ENCODE measurements around the gene TRPM7. TPM values are rescaled to one million over a fixed set of nuclear protein-coding genes. Genes with fewer than 3 reads are reported as not detected.
A peak's percentile ranks its signal among the peaks of the same experiment; 100 is the strongest.

The TRPM7 gene
- total and polyA plus RNA-seq, 7 experiments from 2014 or later, result 14.3 to 62.3 (median 36.5) TPM

- Histone ChIP-seq H3K27ac (ENCODE audit: low read depth, low read length) (no peak overlapping the region), H3K36me3 (ENCODE audit: control insufficient read depth in 2 of 3, insufficient read depth in 3 of 3, low read length in 3 of 3) (peaks cover 0 to 28% (median 4%) of the 10 kb centered on the region in 3 experiments), H3K4me1 (ENCODE audit: control insufficient read depth in 2 of 2, insufficient read depth in 2 of 2, low read length in 2 of 2) (no peaks in the 10 kb centered on the region), H3K4me3 (ENCODE audit: low read length) (no peak overlapping the region), H3K27me3 (ENCODE audit: control insufficient read depth in 2 of 2, insufficient read depth in 2 of 2, low read length in 2 of 2) (no peaks in the 10 kb centered on the region), H3K9me3 (ENCODE audit: control insufficient read depth in 2 of 3, low read length in 3 of 3) (no peaks in the 10 kb centered on the region)
- ATAC-seq, result no peak
- CTCF ChIA-PET, result no interaction called here
- intact Hi-C loops (cut with micrococcal nuclease), result loop anchor here in 1 of 2 donors (10.0 kb wide), 1 partner anchor 208 kb away; the partner anchor contains the start of gene GABPB1
- Mint-ChIP-seq H3K27me3 (no peaks in the 10 kb centered on the region), H3K4me1 (peaks cover 0 to 17% (median 4%) of the 10 kb centered on the region in 7 donors), H3K36me3 (peaks cover 12 to 37% (median 23%) of the 10 kb centered on the region in 5 donors), H3K9me3 (no peaks in the 10 kb centered on the region), H3K4me3 (peak overlapping the region in 1 of 10 donors; percentile 15), H3K27ac (peak overlapping the region in 8 of 9 donors; percentile 6 to 76 (median 36))
- POLR2A ChIA-PET, result no interaction called here
- DNase-seq, result no peak
Measured at GRCh38 chr15:50562735-50563640, 123.6 kb downstream of the TRPM7 start.

GRCh38 chr15:50558012-50558411 is 128.6 kb downstream of the TRPM7 start:
- CTCF ChIA-PET, result no interaction called here
- Mint-ChIP-seq H3K36me3 (peaks cover 8 to 29% (median 17%) of the 10 kb centered on the region in 5 donors), H3K9me3 (no peaks in the 10 kb centered on the region), H3K4me1 (peaks cover 1 to 31% (median 10%) of the 10 kb centered on the region in 7 donors), H3K27me3 (no peaks in the 10 kb centered on the region), H3K27ac (peak overlapping the region in 1 of 9 donors; percentile 51), H3K4me3 (no peak overlapping the region)
- POLR2A ChIA-PET, result no interaction called here
- Histone ChIP-seq H3K4me3 (ENCODE audit: low read length) (no peak overlapping the region), H3K27ac (ENCODE audit: low read depth, low read length) (no peak overlapping the region), H3K4me1 (ENCODE audit: control insufficient read depth in 2 of 2, insufficient read depth in 2 of 2, low read length in 2 of 2) (no peaks in the 10 kb centered on the region), H3K9me3 (ENCODE audit: control insufficient read depth in 2 of 3, low read length in 3 of 3) (no peaks in the 10 kb centered on the region), H3K36me3 (ENCODE audit: control insufficient read depth in 2 of 3, insufficient read depth in 3 of 3, low read length in 3 of 3) (peaks cover 0 to 17% (median 4%) of the 10 kb centered on the region in 3 experiments), H3K27me3 (ENCODE audit: control insufficient read depth in 2 of 2, insufficient read depth in 2 of 2, low read length in 2 of 2) (no peaks in the 10 kb centered on the region)
- intact Hi-C loops (cut with micrococcal nuclease), result no loop called here
- DNase-seq (no peak), ATAC-seq (no peak)

- no peaks in the 10 kb centered on the region for H3K9me3 Mint-ChIP-seq
- no peaks in the 10 kb centered on the region for H3K4me1 ChIP-seq (ENCODE audit: control insufficient read depth in 2 of 2, insufficient read depth in 2 of 2, low read length in 2 of 2)
- no peak overlapping the region for H3K27ac ChIP-seq (ENCODE audit: low read depth, low read length)
- peaks cover 0 to 8% (median 4%) of the 10 kb centered on the region in 3 experiments for H3K36me3 ChIP-seq (ENCODE audit: control insufficient read depth in 2 of 3, insufficient read depth in 3 of 3, low read length in 3 of 3)
- ATAC-seq (no peak), DNase-seq (no peak)
- H3K9me3 ChIP-seq (ENCODE audit: control insufficient read depth in 2 of 3, low read length in 3 of 3), result no peaks in the 10 kb centered on the region
- ChIA-PET CTCF (interaction anchor here (0.7 kb wide), 1 partner anchor 1681 kb away, joined by 3 read pairs; no protein-coding TSS in a partner anchor), POLR2A (no interaction called here)
- H3K4me3 ChIP-seq (ENCODE audit: low read length), result no peak overlapping the region
- H3K4me3 Mint-ChIP-seq, result peak overlapping the region in 1 of 10 donors; percentile 52
- peak overlapping the region in 4 of 9 donors; percentile 19 to 60 (median 30) for H3K27ac Mint-ChIP-seq
- H3K4me1 Mint-ChIP-seq, result peaks cover 1 to 23% (median 10%) of the 10 kb centered on the region in 7 donors
- intact Hi-C loops (cut with micrococcal nuclease), result no loop called here
- no peaks in the 10 kb centered on the region for H3K27me3 Mint-ChIP-seq
- H3K36me3 Mint-ChIP-seq, result peaks cover 3 to 20% (median 11%) of the 10 kb centered on the region in 5 donors
- H3K27me3 ChIP-seq (ENCODE audit: control insufficient read depth in 2 of 2, insufficient read depth in 2 of 2, low read length in 2 of 2), result no peaks in the 10 kb centered on the region
Measured at GRCh38 chr15:50556642-50557371, 129.8 kb downstream of the TRPM7 start.

- ChIA-PET POLR2A (no interaction called here), CTCF (no interaction called here)
- peaks cover 0 to 4% (median 0%) of the 10 kb centered on the region in 11 donors for H3K9me3 Mint-ChIP-seq
- Histone ChIP-seq H3K27ac (ENCODE audit: low read depth, low read length) (no peak overlapping the region), H3K9me3 (ENCODE audit: control insufficient read depth in 2 of 3, low read length in 3 of 3) (no peaks in the 10 kb centered on the region), H3K27me3 (ENCODE audit: control insufficient read depth in 2 of 2, insufficient read depth in 2 of 2, low read length in 2 of 2) (no peaks in the 10 kb centered on the region), H3K4me3 (ENCODE audit: low read length) (no peak overlapping the region), H3K4me1 (ENCODE audit: control insufficient read depth in 2 of 2, insufficient read depth in 2 of 2, low read length in 2 of 2) (no peaks in the 10 kb centered on the region), H3K36me3 (ENCODE audit: control insufficient read depth in 2 of 3, insufficient read depth in 3 of 3, low read length in 3 of 3) (no peaks in the 10 kb centered on the region)
- DNase-seq (no peak), ATAC-seq (no peak)
- H3K4me3 Mint-ChIP-seq, result no peak overlapping the region
- H3K27ac Mint-ChIP-seq, result no peak overlapping the region
- intact Hi-C loops (cut with micrococcal nuclease), result no loop called here
- H3K36me3 Mint-ChIP-seq, result peaks cover 0 to 16% (median 3%) of the 10 kb centered on the region in 5 donors
- peaks cover 1 to 16% (median 8%) of the 10 kb centered on the region in 7 donors for H3K4me1 Mint-ChIP-seq
- peaks cover 0 to 2% (median 0%) of the 10 kb centered on the region in 5 donors for H3K27me3 Mint-ChIP-seq
Measured at GRCh38 chr15:50552238-50552637, 134.4 kb downstream of the TRPM7 start.

- ChIA-PET POLR2A (no interaction called here), CTCF (no interaction called here)
- Mint-ChIP-seq H3K9me3 (peaks cover 0 to 4% (median 0%) of the 10 kb centered on the region in 11 donors), H3K4me1 (peaks cover 0 to 4% (median 0%) of the 10 kb centered on the region in 7 donors), H3K4me3 (no peak overlapping the region), H3K36me3 (peaks cover 0 to 6% (median 0%) of the 10 kb centered on the region in 5 donors), H3K27ac (no peak overlapping the region), H3K27me3 (peaks cover 0 to 9% (median 4%) of the 10 kb centered on the region in 5 donors)
- Histone ChIP-seq H3K4me3 (ENCODE audit: low read length) (no peak overlapping the region), H3K36me3 (ENCODE audit: control insufficient read depth in 2 of 3, insufficient read depth in 3 of 3, low read length in 3 of 3) (no peaks in the 10 kb centered on the region), H3K4me1 (ENCODE audit: control insufficient read depth in 2 of 2, insufficient read depth in 2 of 2, low read length in 2 of 2) (no peaks in the 10 kb centered on the region), H3K9me3 (ENCODE audit: control insufficient read depth in 2 of 3, low read length in 3 of 3) (no peaks in the 10 kb centered on the region), H3K27me3 (ENCODE audit: control insufficient read depth in 2 of 2, insufficient read depth in 2 of 2, low read length in 2 of 2) (no peaks in the 10 kb centered on the region), H3K27ac (ENCODE audit: low read depth, low read length) (no peak overlapping the region)
- DNase-seq (no peak), ATAC-seq (no peak)
- intact Hi-C loops (cut with micrococcal nuclease), result no loop called here
Measured at GRCh38 chr15:50549326-50549725, 137.3 kb downstream of the TRPM7 start.

GRCh38 chr15:50546566-50546965 is 140.0 kb downstream of the TRPM7 start, which contains the start of gene USP50:
USP50 (minus strand) TSS chr15:50546666; CDS start chr15:50546525, 141 bp downstream.
- ChIA-PET CTCF (no interaction called here), POLR2A (no interaction called here)
- Mint-ChIP-seq H3K27ac (no peak within 1 kb of the TSS), H3K9me3 (peaks cover 0 to 4% (median 0%) of the 10 kb centered on the region in 11 donors), H3K4me3 (no peak within 1 kb of the TSS), H3K4me1 (peaks cover 0 to 2% (median 0%) of the 10 kb centered on the region in 7 donors), H3K27me3 (peaks cover 9 to 16% (median 13%) of the 10 kb centered on the region in 5 donors), H3K36me3 (peaks cover 0 to 4% (median 0%) of the 10 kb centered on the region in 5 donors)
- no peak for DNase-seq
- Histone ChIP-seq H3K9me3 (ENCODE audit: control insufficient read depth in 2 of 3, low read length in 3 of 3) (no peaks in the 10 kb centered on the region), H3K4me3 (ENCODE audit: low read length) (no peak within 1 kb of the TSS), H3K27me3 (ENCODE audit: control insufficient read depth in 2 of 2, insufficient read depth in 2 of 2, low read length in 2 of 2) (no peaks in the 10 kb centered on the region), H3K27ac (ENCODE audit: low read depth, low read length) (no peak within 1 kb of the TSS), H3K36me3 (ENCODE audit: control insufficient read depth in 2 of 3, insufficient read depth in 3 of 3, low read length in 3 of 3) (no peaks in the 10 kb centered on the region), H3K4me1 (ENCODE audit: control insufficient read depth in 2 of 2, insufficient read depth in 2 of 2, low read length in 2 of 2) (no peaks in the 10 kb centered on the region)
- intact Hi-C loops (cut with micrococcal nuclease), result no loop called here
- no peak for ATAC-seq
